ENCODE data around the gene CREB5.

CREB5 gene

DNA sequence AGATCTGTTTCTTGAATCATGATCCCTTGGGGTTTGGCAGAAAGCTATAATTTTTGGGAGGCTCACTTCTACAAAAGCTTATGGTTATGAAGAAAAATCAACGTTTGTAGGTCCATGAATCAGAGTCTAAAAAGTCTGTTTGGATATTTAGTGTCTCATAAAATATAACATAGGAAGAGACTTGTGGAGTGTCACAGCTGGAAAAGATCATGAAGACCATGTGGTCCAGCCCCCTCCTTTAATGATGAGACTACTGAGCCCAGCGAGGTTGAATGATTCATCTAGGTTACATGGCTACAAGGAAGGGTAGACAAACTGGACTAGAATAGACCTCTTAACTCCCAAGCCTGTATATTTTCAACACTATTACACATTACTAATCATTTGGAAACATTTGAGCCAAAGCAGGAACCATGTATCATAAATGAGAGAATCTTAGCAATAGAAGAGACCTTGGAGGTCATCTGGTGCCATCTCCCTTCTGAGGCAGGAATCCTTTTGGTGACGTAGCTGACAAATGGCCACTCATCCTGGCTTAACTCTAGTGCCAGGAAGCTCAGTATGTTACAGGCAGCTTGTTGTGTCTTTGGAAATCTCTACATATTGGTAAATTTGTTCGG is 152.5 kb downstream of the CREB5 start:
- Histone ChIP-seq H3K9me3 (ENCODE audit: severe bottlenecking) (no peaks in the 10 kb centered on the region), H3K4me3 (ENCODE audit: low read depth, low read length) (no peak overlapping the region), H3K27ac (no peak overlapping the region), H3K36me3 (no peaks in the 10 kb centered on the region), H3K27me3 (ENCODE audit: insufficient read depth, low read depth, severe bottlenecking) (peaks cover 50% of the 10 kb centered on the region)
- no peak for DNase-seq
- TF ChIP-seq, protein P1, sequence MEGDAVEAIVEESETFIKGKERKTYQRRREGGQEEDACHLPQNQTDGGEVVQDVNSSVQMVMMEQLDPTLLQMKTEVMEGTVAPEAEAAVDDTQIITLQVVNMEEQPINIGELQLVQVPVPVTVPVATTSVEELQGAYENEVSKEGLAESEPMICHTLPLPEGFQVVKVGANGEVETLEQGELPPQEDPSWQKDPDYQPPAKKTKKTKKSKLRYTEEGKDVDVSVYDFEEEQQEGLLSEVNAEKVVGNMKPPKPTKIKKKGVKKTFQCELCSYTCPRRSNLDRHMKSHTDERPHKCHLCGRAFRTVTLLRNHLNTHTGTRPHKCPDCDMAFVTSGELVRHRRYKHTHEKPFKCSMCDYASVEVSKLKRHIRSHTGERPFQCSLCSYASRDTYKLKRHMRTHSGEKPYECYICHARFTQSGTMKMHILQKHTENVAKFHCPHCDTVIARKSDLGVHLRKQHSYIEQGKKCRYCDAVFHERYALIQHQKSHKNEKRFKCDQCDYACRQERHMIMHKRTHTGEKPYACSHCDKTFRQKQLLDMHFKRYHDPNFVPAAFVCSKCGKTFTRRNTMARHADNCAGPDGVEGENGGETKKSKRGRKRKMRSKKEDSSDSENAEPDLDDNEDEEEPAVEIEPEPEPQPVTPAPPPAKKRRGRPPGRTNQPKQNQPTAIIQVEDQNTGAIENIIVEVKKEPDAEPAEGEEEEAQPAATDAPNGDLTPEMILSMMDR (IDR thresholded peaks at IDR 0.05; ENCODE audit: low read depth, low read length), result no peak

DNA sequence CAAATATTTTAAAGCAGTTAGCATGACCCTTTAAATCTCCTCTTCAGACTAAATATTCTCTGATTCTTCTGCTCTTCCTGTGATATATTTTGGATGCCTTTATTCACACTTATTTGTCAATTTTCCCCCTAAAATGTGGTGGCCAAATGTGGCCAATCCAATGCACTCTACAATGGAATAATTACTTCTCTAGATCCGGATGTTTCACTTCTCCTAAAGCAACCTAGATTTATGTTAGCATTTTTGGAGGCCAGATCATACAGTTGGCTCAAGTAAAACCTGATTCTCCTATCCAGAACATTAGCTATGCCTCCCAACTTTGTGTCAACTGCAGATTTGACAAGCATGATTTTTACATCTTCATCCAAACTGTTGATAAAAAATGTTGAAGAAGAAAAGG is 153.7 kb downstream of the CREB5 start:
- Histone ChIP-seq H3K36me3 (no peaks in the 10 kb centered on the region), H3K27ac (no peak overlapping the region), H3K4me3 (ENCODE audit: low read depth, low read length) (no peak overlapping the region), H3K9me3 (ENCODE audit: severe bottlenecking) (no peaks in the 10 kb centered on the region), H3K27me3 (ENCODE audit: insufficient read depth, low read depth, severe bottlenecking) (peaks cover 51% of the 10 kb centered on the region)
- TF ChIP-seq, protein P1 (IDR thresholded peaks at IDR 0.05; ENCODE audit: low read depth, low read length), result no peak
- no peak for DNase-seq

DNA sequence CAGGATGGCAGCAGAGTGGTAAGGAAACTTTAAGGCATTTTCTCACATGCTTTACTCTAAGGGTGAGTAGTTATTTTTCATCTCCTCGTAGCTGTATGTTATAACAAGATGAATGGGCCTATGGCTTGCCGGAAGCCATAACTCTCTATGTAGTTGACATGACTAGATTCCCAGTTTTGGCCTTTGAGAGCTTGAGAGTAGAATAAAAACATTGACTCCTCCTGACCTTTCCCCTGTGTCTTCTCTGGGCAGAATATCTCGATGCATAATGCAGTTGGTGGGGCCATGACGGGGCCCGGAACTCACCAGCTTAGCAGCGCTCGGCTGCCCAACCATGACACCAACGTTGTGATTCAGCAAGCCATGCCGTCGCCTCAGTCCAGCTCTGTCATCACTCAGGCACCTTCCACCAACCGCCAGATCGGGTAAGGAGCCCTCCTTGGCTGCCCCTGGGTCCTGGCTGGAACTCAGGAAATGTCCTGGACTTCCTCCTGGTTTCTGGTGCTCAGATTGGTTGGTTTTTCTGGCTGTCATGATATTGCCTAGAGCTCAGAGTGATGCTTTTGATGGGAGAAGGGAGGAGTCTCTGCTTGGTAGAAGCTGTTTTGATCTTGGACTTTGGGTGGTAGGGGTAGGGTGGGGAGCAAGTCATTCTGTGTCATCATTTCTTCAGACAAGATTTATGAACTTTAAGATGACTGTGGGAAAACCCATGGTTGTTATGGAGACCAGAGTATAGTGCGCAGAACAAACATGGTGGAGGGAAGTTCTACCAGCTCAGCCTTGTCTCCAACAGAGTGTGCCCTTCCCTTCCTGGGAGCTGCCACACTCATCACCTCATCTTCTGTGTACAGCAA is 158.0 kb downstream of the CREB5 start:
- DNase-seq, result no peak
- Histone ChIP-seq H3K4me3 (ENCODE audit: low read depth, low read length) (no peak overlapping the region), H3K27ac (no peak overlapping the region), H3K9me3 (ENCODE audit: severe bottlenecking) (no peaks in the 10 kb centered on the region), H3K36me3 (no peaks in the 10 kb centered on the region), H3K27me3 (ENCODE audit: insufficient read depth, low read depth, severe bottlenecking) (peaks cover 64% of the 10 kb centered on the region)
- TF ChIP-seq, protein P1 (IDR thresholded peaks at IDR 0.05; ENCODE audit: low read depth, low read length), result no peak

DNA sequence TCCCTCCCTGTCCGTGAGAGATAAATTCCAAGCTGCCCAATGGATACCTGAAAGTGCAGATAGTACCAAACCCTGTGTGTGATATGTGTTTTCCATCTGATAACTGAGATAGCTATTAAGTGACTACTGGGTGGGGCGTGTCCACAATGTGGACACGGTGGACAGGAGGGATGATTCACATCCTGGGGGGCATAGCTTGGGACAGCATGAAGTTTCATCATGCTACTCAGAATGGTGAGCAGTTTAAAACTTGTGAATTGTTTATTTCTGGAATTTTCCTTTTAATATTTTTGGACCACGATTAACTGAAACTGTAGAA is 158.6 kb downstream of the CREB5 start:
- Histone ChIP-seq H3K9me3 (ENCODE audit: severe bottlenecking) (no peaks in the 10 kb centered on the region), H3K36me3 (no peaks in the 10 kb centered on the region), H3K27me3 (ENCODE audit: insufficient read depth, low read depth, severe bottlenecking) (peaks cover 70% of the 10 kb centered on the region), H3K27ac (no peak overlapping the region), H3K4me3 (ENCODE audit: low read depth, low read length) (no peak overlapping the region)
- no peak for DNase-seq
- TF ChIP-seq, protein P1 (IDR thresholded peaks at IDR 0.05; ENCODE audit: low read depth, low read length), result no peak

DNA sequence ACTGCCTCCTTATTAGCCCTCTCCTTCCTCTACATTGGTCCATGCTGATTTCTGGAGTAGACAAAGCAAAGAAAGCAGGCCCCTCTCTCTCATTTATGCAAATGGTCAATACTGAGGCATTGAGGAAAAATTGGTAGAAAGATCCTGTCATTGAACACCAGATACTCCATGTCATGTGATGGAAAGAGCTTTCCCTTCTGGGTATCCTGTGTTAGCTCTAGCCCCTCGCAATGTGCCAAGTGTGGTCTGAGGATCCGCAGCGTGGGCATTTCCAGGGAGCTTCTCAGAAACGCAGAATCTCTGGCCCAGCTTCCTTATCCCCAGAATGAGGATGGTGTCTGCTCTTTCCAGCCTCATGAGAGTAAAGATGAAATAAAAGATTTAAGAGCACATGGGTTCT is 159.1 kb downstream of the CREB5 start:
- TF ChIP-seq, protein P1 (IDR thresholded peaks at IDR 0.05; ENCODE audit: low read depth, low read length), result no peak
- Histone ChIP-seq H3K36me3 (no peaks in the 10 kb centered on the region), H3K27ac (no peak overlapping the region), H3K27me3 (ENCODE audit: insufficient read depth, low read depth, severe bottlenecking) (peaks cover 71% of the 10 kb centered on the region), H3K9me3 (ENCODE audit: severe bottlenecking) (no peaks in the 10 kb centered on the region), H3K4me3 (ENCODE audit: low read depth, low read length) (no peak overlapping the region)
- no peak for DNase-seq
